ENCODE data around the gene GDF15.

GDF15 gene

GRCh38 chr19:18419195-18419698 lies 33.3 kb downstream of the GDF15 start, which contains the start of gene SSBP4:
Gene SSBP4, plus strand, starts transcription at chr19:18419398. Its CDS starts 251 bp downstream, at chr19:18419649.
- peak; percentile 64 for DNase-seq (ENCODE audit: low spot score)

- DNase-seq (ENCODE audit: low spot score): peak; percentile 31
Observed at GRCh38 chr19:18419699-18420460, 33.9 kb downstream of the GDF15 start.

GRCh38 chr19:18420930-18421329 lies 35.0 kb downstream of the GDF15 start:
- DNase-seq (ENCODE audit: low spot score): no peak

- peak; percentile 16 for DNase-seq (ENCODE audit: low spot score)
Observed at GRCh38 chr19:18421371-18421959, 35.5 kb downstream of the GDF15 start.

- no peak for DNase-seq (ENCODE audit: low spot score)
Observed at GRCh38 chr19:18422530-18423191, 36.7 kb downstream of the GDF15 start.

- DNase-seq (ENCODE audit: low spot score): peak; percentile 19
Observed at GRCh38 chr19:18423258-18424020, 37.5 kb downstream of the GDF15 start.

- DNase-seq (ENCODE audit: low spot score): no peak
Observed at GRCh38 chr19:18424122-18424889, 38.3 kb downstream of the GDF15 start.

- DNase-seq (ENCODE audit: low spot score): no peak
Observed at GRCh38 chr19:18424890-18425514, 39.0 kb downstream of the GDF15 start.

- peak; percentile 77 for DNase-seq (ENCODE audit: low spot score)
Observed at GRCh38 chr19:18425515-18426415, 39.8 kb downstream of the GDF15 start.

GRCh38 chr19:18426416-18426767 lies 40.4 kb downstream of the GDF15 start:
- no peak for DNase-seq (ENCODE audit: low spot score)

GRCh38 chr19:18427080-18427742 lies 41.3 kb downstream of the GDF15 start:
- DNase-seq (ENCODE audit: low spot score): no peak

- DNase-seq (ENCODE audit: low spot score): no peak
Observed at GRCh38 chr19:18427743-18428113, 41.8 kb downstream of the GDF15 start.

GRCh38 chr19:18428173-18428786 lies 42.3 kb downstream of the GDF15 start:
- no peak for DNase-seq (ENCODE audit: low spot score)

- DNase-seq (ENCODE audit: low spot score): peak; percentile 84
Observed at GRCh38 chr19:18428787-18429674, 43.1 kb downstream of the GDF15 start.

- no peak for DNase-seq (ENCODE audit: low spot score)
Observed at GRCh38 chr19:18429717-18430416, 43.9 kb downstream of the GDF15 start.

GRCh38 chr19:18430417-18431144 lies 44.6 kb downstream of the GDF15 start:
- no peak for DNase-seq (ENCODE audit: low spot score)
